ENCODE results near the gene CFAP77.

- TF ChIP-seq CTCF (conservative IDR thresholded peaks at IDR 0.05; ENCODE audit: low read depth, low read length) (no peak), EZH2 (IDR thresholded peaks at IDR 0.05; ENCODE audit: low read length, unreplicated experiment) (no peak)
These were observed 72.3 kb downstream of the CFAP77 start for GRCh38 chr9:132482196-132482813.

Measured in PC-3 (cell line).